Amniotic stem cell (primary cell): ENCODE data around the gene SLC6A3.

ENCODE experiments used
- DNase-seq: peaks from one replicate; lab custom pipeline; 2025; lab: John Stamatoyannopoulos, UW

SLC6A3 gene

DNA sequence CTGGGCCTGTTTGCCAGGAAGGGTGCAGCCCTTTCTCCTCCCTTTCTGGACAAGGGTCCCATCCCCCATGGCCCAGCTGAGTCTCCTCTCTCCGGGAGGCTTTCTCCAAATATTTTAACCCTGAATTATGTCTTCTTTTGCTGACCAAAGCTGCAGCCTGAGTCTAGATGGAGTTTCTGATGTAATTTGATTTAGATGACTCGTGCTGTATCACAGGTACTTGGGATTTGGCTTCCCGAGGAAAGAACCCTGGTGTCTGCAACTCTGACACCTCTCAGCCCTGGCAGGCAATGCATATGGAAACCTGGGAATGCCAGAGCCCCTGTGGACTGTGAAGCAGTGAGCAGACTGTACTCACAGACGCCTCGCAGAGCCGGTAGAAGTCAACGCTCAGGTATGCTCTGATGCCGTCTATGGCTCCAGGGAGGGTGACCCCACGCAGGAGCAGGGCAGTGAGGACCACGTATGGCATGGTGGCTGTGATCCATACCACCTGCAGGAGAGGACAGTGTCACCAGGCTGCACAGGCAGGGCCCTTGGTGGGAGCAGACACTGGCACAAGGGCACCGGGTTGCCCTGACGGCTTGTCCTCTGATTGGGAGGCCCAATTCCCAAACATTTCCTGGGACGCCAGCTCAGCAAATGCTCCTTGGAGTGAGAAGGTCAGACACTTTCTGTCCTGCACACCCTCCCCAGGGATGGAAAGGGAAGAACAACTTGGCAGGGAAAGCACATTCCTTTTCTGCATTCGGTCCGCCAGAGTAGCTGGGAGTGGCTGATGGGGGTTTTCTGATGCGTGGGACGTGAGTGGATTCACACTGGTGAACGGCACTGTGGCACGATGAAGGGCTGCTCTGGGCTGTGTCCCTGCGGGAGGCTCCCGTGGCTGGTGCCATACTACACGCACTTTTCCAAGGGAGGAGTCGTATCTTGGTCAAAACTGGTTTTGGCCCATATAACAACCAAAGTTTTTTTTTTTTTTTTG is 24.7 kb downstream of the SLC6A3 start:
- DNase-seq = no peak

DNA sequence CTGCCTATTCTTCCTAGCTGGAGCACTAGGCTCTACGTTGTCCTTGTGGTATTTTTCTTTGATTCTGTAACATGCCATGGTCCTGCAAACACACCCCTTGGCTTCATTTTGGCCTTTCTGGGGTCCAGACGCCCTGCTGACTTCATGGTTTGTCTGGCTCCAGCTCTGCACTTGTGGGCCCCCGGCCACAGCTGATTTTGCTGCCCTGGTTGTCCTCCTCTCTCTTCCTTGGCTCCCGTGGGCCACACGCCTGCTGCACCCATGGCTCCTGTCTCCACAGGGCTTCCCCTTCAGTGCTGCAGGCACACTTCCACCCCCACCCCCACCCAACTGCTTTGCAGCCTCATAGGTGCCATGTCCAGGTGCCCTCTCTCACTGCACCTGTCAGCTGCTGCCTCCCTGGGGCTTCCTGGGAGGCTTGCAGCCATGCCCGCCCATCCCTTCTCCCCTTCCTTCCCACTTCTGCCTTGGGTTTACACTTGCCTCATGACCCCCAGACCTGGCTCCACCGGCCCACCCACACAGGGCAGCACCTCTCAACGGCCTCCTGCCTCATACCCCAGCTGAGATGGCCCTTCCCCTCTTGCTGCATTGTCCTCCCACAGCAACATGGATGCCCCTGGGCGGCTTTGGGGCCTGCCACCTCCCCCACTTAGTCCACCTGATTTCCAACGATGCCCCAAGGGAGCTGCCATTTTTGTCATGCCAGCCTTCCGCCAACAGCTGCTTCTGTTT is 25.6 kb downstream of the SLC6A3 start:
- DNase-seq = no peak

DNA sequence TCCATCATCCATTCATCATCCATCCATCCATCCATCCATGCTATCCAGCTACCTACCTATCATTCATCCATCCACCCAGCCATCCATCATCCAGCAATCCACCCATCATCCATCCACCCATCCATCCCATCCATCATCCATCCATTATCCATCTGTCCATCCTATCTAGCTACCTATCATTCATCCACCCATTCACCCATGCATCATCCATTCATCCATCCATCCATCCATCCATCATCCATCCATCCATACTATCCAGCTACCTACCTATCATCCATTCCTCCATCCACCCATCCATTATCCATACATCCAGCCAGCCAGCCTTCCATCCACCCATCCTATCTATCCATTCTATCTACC is 26.3 kb downstream of the SLC6A3 start:
- DNase-seq = no peak

DNA sequence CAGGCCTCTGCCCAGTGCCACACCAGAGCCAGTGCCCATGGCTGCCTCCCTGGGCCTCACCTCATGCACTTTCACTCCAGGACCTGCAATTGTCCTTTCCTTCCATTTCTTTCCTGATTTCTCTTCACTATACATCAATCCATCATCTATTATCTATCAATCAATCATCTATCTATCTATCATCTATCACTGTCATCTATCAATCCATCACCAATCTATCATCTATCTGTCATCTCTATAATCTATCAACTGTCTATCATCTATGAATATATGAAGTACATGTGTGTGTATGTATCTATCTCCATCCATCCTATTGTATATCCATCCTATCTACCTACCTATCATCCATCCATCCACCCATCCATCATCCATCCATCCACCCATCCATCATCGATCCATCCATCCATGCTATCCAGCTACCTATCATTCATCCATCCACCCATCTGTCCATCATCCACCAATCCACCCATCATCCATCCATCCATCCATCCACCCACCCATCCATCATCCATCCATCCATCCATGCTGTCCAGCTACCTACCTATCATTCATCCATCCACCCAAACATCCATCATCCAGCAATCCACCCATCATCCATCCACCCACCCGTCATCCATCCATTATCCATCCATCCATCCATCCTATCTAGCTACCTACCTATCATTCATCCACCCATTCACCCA is 26.9 kb downstream of the SLC6A3 start:
- no peak for DNase-seq

DNA sequence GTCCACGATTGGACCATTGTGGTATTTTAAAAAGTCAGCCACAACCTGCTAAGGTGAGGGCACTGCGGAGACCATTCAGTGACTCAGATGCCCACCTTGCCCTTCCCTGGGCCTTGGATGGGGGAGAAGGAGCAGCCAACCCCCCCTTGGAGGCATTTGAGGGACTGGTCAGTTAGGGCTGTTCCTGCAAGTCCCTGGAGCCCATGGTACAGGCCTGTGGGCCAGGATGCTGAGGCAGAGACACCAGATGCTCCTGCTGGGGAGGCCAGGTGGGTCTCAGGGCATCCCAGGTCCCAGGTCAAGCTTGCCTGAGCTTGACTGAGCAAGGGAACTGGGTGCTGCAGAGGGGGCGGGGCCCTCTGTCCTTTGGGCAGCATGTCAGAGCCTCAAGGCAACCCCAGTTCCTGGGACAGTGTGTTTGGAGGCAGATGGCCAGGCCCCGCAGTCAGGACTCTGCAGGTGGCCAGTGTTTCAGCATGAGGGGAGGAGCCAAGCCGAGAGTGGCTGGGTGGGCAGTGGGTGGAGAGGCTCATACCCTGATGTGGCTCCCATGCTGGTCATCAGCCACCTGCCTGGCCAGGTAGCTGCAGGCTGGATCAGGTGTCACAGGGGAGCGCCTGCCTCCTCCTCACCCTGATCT is 27.5 kb downstream of the SLC6A3 start:
- no peak for DNase-seq

DNA sequence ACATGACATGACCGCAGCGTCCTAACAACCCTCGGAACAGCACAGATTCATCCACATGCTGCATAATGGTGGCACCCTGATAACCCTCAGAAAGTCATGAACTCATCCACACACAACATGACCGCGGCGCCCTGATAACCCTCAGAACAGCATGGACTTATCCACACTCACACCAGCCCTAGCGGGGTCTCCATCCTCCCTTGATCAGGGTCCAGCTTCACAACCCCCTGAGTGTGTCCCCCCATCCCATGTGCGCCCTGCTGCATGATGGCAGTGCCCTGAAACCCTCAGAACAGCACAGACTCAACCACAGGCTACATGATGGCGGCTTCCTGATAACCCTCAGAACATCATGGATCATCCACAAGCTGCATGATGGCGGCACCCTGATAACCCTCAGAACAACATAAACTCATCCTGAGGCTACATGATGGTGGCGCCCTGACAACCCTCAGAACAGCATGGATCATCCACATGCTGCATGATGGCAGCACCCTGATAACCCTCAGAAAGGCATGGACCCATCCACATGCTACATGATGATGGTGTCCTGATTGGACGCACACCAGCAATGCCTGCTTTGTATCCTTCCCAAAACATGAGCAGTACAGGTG is 28.3 kb downstream of the SLC6A3 start:
- no peak for DNase-seq

DNA sequence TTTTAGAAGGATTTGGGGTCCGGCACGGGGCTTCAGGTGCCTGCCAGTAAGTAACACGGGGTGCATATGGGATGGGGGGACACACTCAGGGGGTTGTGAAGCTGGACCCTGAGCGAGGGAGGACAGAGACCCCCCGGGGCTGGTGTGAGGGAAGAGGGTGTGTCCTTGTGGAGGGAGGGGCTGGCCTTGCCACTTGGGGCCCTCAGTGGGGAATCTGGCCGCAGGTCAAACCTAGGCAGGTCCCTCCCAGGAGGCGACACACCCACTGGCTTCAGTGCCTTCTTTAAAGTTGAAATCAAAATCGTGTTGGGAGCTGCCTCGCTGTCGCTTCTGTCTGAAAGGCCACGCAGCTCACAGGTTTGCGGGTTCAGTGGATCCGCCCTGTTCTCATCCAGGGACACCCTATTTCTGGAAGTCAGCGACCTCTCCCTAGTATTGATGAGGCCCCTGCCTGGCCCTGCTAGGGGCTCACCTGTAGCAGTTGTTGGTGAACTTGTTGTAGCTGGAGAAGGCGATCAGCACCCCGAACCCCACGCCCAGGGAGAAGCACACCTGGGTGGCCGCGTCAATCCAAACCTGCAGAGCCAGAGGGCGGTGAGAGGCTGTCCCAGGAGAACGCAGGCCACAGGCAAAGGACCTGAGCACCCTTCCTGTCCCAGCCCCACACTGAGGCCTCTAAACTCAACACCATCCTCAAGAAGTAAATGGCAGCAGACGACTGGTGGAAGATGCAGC is 29.4 kb downstream of the SLC6A3 start:
- no peak for DNase-seq

DNA sequence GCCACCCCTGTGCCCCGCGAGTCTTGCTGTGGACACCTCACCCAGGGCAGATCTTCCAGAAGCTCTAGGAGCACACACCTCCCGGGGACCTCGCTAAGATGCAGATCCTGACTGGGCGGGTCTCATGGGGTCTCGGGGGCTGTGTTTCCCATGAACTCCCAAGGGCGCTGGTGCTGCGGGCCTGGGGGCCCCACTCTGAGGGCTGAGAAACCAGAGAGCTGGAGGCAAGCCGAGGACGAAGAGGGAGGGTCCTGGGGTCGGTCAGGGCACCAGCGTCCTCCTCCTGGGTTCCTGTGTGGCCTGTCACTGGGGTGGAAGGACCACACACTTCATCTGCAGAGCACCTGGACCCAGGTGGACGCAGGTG is 30.2 kb downstream of the SLC6A3 start:
- DNase-seq = no peak

DNA sequence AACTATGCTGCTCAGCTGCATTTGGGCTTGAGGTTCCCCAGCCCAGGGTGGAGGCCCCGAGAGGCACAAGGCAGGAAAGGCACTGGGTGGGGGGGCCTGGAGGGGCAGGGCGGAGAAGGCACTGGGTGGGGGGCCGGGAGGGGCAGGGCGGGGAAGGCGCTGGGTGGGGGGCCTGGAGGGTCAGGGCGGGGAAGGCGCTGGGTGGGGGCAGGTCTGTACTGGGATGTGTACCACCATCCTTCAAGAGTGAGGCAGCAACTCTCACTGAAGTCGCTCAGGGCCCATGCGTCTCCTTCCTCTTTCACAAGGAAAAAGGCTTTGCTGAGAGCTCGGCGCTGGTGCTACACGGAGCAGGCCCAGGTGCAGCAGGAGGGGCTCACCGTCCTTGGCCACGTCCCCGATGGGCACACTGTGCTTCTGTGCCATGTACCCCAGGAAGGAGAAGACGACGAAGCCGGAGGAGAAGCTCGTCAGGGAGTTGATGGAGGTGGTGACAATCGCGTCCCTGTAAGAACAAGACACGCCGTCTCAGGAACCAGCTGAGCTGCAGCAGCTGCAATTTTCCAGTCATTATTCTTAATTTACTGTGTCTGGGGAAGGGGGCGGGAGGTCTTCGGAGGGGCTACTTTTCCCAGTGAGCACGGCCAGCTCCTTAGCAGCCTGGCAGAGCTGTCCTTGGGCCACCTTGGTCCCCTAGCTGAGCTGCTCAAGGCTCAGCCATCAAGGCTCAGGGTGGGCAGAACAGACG is 30.8 kb downstream of the SLC6A3 start:
- DNase-seq = peak; percentile 47

DNA sequence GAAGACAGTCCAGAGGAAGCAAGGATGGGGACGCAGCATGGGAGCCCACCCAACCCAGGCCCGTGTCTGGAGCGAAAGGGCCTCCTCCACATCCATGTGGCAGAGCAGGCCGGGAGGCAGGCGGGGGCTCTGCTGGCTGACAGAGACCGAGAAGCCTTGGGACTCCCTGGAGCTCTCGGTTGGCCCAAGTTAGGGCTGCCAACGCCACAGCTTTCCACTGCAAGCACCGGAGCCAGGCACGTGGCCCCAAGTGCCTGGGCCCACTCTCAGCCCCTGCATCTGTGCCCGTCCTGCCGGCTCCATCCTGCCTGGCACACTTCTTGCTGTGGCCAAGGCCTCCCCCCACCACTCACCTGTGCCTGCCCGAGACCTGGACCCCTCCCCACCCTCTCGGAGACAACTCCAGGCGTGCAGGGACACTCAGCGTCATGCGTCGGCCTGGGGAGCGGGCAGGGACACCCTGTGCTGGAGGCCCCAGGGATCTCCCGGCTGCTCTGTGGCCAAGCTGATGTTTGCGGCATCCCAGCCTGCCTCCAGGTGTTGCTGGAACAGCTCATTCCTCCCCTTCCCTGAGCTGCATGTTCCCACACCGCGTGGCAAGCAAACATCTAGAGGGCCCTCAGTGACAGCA is 31.5 kb downstream of the SLC6A3 start:
- no peak for DNase-seq

DNA sequence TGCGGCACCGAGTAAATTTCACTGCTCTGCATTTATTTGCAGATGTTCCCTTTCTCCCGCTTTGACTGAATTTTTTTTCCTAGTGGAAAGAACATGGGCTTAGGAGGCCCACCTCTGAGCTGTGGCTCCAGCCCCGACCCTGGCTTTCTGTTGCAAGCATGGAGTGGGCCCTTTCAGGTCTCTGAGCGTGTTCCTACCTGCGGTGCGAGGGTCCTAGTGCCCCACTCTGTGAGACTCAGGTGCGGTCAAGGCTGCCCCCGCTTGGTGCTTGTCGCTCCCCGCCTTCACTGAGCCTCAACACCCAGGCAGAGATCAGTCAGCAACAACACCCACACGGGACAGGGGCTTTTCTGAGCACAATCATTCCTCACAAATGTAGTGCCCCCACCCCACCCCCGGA is 32.0 kb downstream of the SLC6A3 start:
- no peak for DNase-seq

DNA sequence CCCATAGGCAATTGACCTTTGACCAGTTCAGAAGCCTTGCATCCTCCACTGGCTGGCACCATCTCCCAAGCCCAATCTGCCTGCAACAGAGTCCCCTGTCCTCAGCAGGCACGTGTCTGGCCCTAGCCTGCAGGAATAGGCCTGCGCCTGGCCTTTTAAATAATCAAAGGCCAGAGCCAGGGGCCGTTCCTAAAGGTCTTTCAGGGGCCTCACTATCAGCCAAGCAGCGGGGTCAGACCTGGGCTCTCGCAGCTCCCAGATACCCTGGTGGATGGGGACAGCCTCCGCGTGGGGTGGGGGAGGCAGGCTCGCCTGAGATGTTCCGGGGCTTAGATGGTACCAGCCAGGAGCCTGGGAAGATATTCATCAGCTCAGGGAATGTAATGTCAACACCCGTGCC is 32.6 kb downstream of the SLC6A3 start:
- no peak for DNase-seq

DNA sequence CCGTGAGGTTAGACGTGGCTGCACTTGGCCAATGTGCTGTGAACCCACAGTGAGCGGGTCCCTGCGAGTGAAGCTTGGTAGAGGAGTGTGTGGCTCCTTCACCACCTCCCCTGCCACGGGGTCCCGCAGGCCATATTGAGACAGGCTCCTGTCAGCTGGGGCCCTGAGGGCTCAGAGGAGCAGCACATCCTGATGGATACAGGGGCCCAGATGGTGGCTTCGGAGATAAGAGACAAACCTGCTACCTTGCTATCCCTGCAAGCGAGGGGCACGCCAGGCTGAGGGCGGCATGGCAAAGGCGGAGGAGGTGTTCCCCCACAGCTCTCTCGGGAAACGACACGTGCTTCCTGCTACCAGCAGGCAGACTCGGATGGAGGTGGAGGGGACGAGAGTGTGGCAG is 33.1 kb downstream of the SLC6A3 start:
- DNase-seq = no peak

DNA sequence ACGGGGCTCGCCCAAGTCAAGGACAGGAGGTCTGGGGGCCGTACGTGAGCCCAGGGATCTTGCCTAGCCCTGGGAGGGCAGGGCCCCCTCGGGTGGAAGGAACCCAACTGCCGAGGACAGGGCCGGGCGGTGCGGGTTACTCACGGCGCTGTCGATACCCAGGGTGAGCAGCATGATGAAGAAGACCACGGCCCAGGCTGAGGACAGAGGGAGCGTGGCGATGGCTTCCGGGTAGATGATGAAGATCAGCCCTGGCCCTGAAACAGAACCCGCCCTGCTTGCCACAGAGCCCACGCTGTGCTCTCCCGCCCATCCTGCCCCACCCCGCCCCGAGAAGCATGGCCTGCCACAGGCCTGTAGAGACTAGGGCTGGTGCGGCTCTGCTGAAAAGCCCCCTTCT is 34.1 kb downstream of the SLC6A3 start:
- DNase-seq = no peak

DNA sequence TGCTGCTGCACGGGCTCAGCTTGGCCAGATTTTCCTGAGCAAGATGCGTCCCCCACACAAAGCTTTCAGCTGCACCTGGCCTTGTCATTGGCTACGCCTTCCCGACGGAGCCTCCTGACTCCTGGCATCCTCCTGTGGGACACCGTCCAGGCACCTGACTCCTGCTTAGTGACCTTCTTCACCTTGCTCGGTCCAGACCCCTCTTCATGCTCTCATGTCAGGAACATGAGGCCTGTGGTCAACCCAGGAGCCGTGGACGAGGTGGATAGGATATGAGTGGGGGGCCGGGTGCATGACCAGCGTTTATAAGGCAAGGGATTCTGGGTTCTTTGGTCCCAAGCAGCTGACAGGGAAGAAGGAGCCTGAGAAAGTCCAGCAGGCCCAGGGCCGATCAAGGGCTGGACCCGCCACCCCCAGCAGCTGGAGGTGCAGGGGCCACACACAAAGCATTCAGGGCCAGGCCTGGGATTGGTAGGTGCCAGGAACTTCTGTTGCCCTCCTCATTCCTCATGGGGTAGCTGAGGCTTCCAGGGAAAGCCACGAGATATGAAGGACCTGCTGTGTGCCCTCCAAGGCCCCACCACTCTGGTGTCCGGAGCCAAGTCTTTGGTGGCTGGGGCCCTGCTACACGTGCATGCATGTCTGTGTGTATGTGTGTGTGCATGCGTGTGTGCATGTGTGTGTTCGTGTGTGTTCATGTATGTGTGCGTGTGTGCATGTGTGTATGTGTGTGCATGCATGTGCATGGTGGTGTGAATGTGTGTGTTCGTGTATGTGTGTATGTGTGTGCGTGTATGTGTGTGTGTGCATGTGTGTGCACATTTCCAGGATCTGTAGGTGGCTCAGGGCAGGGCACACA is 34.9 kb downstream of the SLC6A3 start:
- no peak for DNase-seq

DNA sequence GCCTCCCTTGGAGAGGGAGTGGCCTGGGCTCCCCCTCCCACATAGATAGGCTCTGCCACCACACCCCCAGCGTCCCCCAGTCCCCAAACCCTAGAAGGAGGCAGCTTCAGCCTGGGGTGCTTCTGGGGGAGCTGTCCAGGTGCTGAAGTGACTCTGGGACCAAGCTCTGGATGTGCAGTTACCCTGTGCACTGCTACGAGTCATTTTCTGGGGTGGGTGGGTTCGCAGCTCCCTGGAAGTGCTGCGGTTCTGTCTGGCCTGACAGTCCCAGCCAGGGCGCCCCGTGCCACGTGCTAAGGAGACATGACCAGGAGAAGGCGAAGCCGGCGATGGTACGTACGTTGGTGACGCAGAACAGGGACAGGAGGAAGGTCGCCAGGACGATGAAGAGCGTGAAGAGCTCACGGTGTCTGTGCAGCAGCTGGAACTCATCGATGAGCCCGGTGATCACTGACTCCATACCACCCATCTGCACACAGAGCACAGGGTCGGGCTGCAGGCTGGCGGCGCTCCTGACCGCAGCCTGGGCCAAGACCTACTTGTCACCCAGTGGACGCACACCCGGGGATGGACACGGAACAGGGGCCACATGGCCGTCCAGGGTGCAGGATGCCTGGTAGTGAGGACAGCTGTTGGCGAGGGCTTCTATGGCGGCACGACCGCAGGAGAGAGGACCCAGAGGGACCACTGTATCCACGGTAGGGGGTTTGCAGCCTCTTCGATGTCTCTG is 35.7 kb downstream of the SLC6A3 start:
- DNase-seq = no peak

DNA sequence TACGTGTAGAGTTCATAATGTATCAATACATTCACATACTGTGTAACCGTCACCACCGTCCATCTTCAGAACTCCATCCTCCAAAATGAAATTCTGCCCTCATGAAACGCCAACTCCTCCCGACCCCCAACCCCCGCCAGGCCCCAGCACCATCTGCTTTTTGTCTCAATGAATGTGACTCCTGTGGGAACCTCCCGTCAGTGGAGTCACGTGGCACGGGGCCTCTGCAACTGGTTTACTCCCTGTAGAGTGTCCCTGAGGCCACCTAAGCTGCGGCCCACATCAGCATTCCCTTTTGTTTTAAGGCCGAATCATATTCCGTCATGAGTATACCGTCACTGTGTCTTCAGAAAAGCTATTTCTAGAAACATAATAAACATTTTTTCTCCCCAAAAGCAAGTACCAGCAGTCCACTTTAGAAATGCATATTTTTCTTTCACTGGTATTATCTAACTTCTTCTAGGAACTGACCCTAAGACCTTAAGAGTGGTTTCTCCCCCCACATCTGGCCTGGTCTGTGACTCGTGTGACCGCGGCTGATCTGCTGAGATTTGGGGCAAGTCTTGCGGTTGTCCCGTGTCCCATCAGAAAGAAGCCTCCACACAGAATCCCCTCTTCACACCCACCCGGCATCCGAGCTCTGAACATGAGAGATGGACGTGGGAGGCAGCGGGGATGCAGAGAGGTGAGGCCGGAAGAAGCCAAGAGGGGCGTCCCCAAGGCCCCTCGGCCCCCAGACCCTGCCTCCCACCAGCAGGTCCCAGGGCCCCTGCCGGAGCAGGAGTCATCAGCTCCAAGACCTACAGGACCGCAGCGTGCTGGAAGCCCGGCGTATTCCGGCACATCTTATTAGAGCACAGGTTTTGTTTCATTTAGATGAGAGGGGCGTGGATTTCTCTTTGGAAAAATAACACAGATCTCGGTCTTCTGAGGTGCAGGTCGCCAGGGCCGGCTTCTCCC is 38.3 kb downstream of the SLC6A3 start:
- no peak for DNase-seq
